Astrocyte (in vitro differentiated cells and primary cell): ENCODE data around the gene CARD11. TPM values are rescaled to one million over a fixed set of nuclear protein-coding genes. Genes with fewer than 3 reads are reported as not detected.

Source experiments
- DNase-seq: peaks from one replicate; pipeline ENCODE4 v3.0.0-alpha.2; 2010; ENCODE audit warnings: low read depth
- FAIRE-seq: peaks from 2 replicates; lab custom pipeline; 2011; peaks lifted over from hg19 to GRCh38; lab: Jason Lieb, UNC
- H2AFZ ChIP-seq: 2 replicates; pipeline ENCODE4 v1.6.0; 2012; ENCODE audit warnings: low read depth, low read length, inconsistent platforms
- H3K27ac ChIP-seq: 2 replicates; pipeline ENCODE4 v1.5.1; 2011; ENCODE audit warnings: low read depth, low read length, inconsistent platforms
- H3K27me3 ChIP-seq: 2 replicates; pipeline ENCODE4 v1.6.0; 2011; ENCODE audit warnings: low read length, inconsistent platforms; ENCODE audit not compliant: insufficient read depth
- H3K36me3 ChIP-seq: 2 replicates; pipeline ENCODE4 v1.5.1; 2011; ENCODE audit warnings: low read length, inconsistent platforms; ENCODE audit not compliant: insufficient read depth
- H3K4me1 ChIP-seq: 2 replicates; pipeline ENCODE4 v1.5.1; 2011; ENCODE audit warnings: low read length, inconsistent platforms; ENCODE audit not compliant: insufficient read depth
- H3K4me2 ChIP-seq: 2 replicates; pipeline ENCODE4 v1.6.0; 2012; ENCODE audit warnings: low read length, inconsistent platforms
- H3K4me3 ChIP-seq: 2 replicates; pipeline ENCODE4 v1.5.1; 2011; ENCODE audit warnings: low read depth, mild to moderate bottlenecking, low read length, inconsistent platforms; ENCODE audit not compliant: insufficient read depth
- H3K79me2 ChIP-seq: 2 replicates; pipeline ENCODE4 v1.6.0; 2012; ENCODE audit warnings: mild to moderate bottlenecking, low read length, inconsistent platforms; ENCODE audit not compliant: insufficient read depth
- H3K9ac ChIP-seq: 2 replicates; pipeline ENCODE4 v1.6.0; 2012; ENCODE audit warnings: mild to moderate bottlenecking, low read length, inconsistent platforms
- H3K9me3 ChIP-seq: 2 replicates; pipeline ENCODE4 v1.5.1; 2012; ENCODE audit warnings: low read depth, mild to moderate bottlenecking, low read length, inconsistent platforms; ENCODE audit not compliant: insufficient read depth
- H4K20me1 ChIP-seq: 2 replicates; pipeline ENCODE4 v1.6.0; 2012; ENCODE audit warnings: low read length, inconsistent platforms; ENCODE audit not compliant: insufficient read depth
- H3K27ac Mint-ChIP-seq: one replicate; pipeline ENCODE4 v1.8.0; 2021; ENCODE audit warnings: mild to moderate bottlenecking, mixed read lengths; ENCODE audit not compliant: unreplicated experiment
- H3K27me3 Mint-ChIP-seq: one replicate; pipeline ENCODE4 v1.8.0; 2021; ENCODE audit warnings: low read depth, mixed read lengths; ENCODE audit not compliant: unreplicated experiment
- H3K36me3 Mint-ChIP-seq: one replicate; pipeline ENCODE4 v1.8.0; 2021; ENCODE audit warnings: low read depth, mixed read lengths; ENCODE audit not compliant: unreplicated experiment
- H3K4me1 Mint-ChIP-seq: one replicate; pipeline ENCODE4 v1.8.0; 2021; ENCODE audit warnings: low read depth, mixed read lengths; ENCODE audit not compliant: unreplicated experiment
- H3K4me3 Mint-ChIP-seq: one replicate; pipeline ENCODE4 v1.8.0; 2021; ENCODE audit warnings: mild to moderate bottlenecking, moderate library complexity, mixed read lengths; ENCODE audit not compliant: unreplicated experiment
- H3K9me3 Mint-ChIP-seq: one replicate; pipeline ENCODE4 v1.8.0; 2021; ENCODE audit warnings: mild to moderate bottlenecking, mixed read lengths; ENCODE audit not compliant: unreplicated experiment
- CTCF ChIP-seq: IDR thresholded peaks from 2 replicates; pipeline ENCODE4 v1.5.1; 2011; ENCODE audit warnings: low read depth, mild to moderate bottlenecking, inconsistent platforms, low read length, moderate library complexity; ENCODE audit not compliant: insufficient read depth
- EZH2 ChIP-seq: IDR thresholded peaks from 2 replicates; pipeline ENCODE4 v1.6.1; 2012; ENCODE audit warnings: mild to moderate bottlenecking, low read length, inconsistent platforms; ENCODE audit not compliant: insufficient read depth
- total RNA-seq: library from RNA; stranded (reverse); gene quantifications from 2 replicates; pipeline ENCODE4 v1.2.1, GENCODE V29; 2021

The CARD11 gene
- total RNA-seq, 1 donor from 2014 or later: 9.5 TPM

- H3K9me3 Mint-ChIP-seq: peaks cover under 1% of the 10 kb centered on the region
- no peaks in the 10 kb centered on the region for H4K20me1 ChIP-seq
- peaks cover 2% of the 10 kb centered on the region for H3K27me3 Mint-ChIP-seq
- no peak overlapping the region for H3K27ac Mint-ChIP-seq
- H3K4me1 ChIP-seq: no peaks in the 10 kb centered on the region
- TF ChIP-seq EZH2 (no peak), CTCF (no peak)
- H3K27me3 ChIP-seq: peaks cover 3% of the 10 kb centered on the region
- FAIRE-seq (no peak), DNase-seq (no peak)
- H3K4me3 Mint-ChIP-seq: no peak overlapping the region
- H3K36me3 ChIP-seq: no peaks in the 10 kb centered on the region
- H3K9ac ChIP-seq: no peak overlapping the region
- H3K4me2 ChIP-seq: no peak overlapping the region
- H3K9me3 ChIP-seq: no peaks in the 10 kb centered on the region
- H2AFZ ChIP-seq: no peak overlapping the region
- no peak overlapping the region for H3K27ac ChIP-seq
- peaks cover 3% of the 10 kb centered on the region for H3K36me3 Mint-ChIP-seq
- no peaks in the 10 kb centered on the region for H3K79me2 ChIP-seq
- no peak overlapping the region for H3K4me3 ChIP-seq
- H3K4me1 Mint-ChIP-seq: no peaks in the 10 kb centered on the region
Observed at GRCh38 chr7:2924866-2925840, 118.5 kb downstream of the CARD11 start.

GRCh38 chr7:2923886-2924574 lies 119.6 kb downstream of the CARD11 start:
- Histone ChIP-seq H3K4me1 (no peaks in the 10 kb centered on the region), H2AFZ (no peak overlapping the region), H3K4me2 (no peak overlapping the region), H4K20me1 (no peaks in the 10 kb centered on the region), H3K9ac (no peak overlapping the region), H3K4me3 (no peak overlapping the region), H3K9me3 (no peaks in the 10 kb centered on the region), H3K27me3 (peaks cover 3% of the 10 kb centered on the region), H3K36me3 (no peaks in the 10 kb centered on the region), H3K79me2 (no peaks in the 10 kb centered on the region), H3K27ac (no peak overlapping the region)
- Mint-ChIP-seq H3K4me3 (no peak overlapping the region), H3K9me3 (peaks cover 2% of the 10 kb centered on the region), H3K36me3 (peaks cover 2% of the 10 kb centered on the region), H3K27me3 (peaks cover 2% of the 10 kb centered on the region), H3K27ac (no peak overlapping the region), H3K4me1 (no peaks in the 10 kb centered on the region)
- DNase-seq: no peak
- FAIRE-seq: no peak
- TF ChIP-seq EZH2 (no peak), CTCF (no peak)
